Measurements from ENCODE around the gene C21orf58. TPM values are rescaled to one million over a fixed set of nuclear protein-coding genes. Genes with fewer than 3 reads are reported as not detected.

Gene C21orf58
- total RNA-seq, 4 donors from 2014 or later, result 0.44 to 1.6 (median 0.74) TPM

DNA sequence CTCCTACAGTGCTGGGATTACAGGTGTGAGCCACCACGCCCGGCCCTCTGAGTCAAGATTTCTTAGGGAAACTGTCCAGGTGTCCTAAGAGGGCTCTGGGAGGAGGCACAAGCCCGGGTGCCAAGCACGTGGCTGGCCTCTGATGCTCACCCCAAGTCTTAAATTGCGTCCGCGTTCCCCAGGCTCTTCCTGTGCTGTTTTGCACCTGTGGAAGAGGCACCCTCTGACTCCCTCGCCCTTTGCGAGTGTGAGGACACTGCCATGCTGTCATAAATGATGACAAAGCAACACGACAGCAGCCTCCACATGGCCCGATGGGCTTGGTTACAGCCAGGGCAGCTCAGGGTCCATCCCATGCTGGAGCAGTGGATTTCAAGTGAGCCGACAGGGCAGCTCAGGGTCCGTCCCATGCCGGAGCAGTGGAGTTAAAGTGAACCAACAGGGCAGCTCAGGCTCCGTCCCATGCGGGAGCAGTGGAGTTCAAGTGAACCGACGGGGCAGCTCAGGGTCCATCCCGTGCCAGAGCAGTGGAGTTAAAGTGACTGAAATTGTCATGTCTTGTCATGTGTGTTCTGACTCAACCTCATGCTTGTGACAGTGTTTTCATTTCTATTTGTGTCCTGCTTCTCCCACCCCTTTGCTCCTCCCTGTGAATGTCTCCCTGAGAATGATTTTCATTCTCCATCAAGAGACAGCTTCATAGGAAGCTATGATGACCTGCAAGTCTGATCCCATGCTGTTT is 34.2 kb upstream of the C21orf58 start:
- in situ Hi-C loops (cut with MboI; ENCODE audit: low sequenced_read_pairs in 4 of 4), result no loop called here
- DNase-seq, result peak; percentile 67 to 89
- H3K27ac ChIP-seq, result peak overlapping the region; percentile 87 to 99 (median 96)

GRCh38 chr21:46357335-46357604 is 33.6 kb upstream of the C21orf58 start:
- H3K4me1 ChIP-seq, result peaks cover 49 to 69% of the 10 kb centered on the region in 2 donors
- TF ChIP-seq CTCF (IDR thresholded peaks at IDR 0.05 in 4 of 5, conservative IDR thresholded peaks at IDR 0.05 in 1 of 5), result no peak
- TF ChIP-seq POLR2A (IDR thresholded peaks at IDR 0.05), result no peak
- no peaks in the 10 kb centered on the region for H3K27me3 ChIP-seq
- H3K9me3 ChIP-seq, result no peaks in the 10 kb centered on the region
- no peak for ATAC-seq
- in situ Hi-C loops (cut with MboI; ENCODE audit: low sequenced_read_pairs in 4 of 4), result no loop called here
- H3K4me3 ChIP-seq, result peak overlapping the region in 3 of 4 donors; percentile 1 to 11 (median 9)
- intact Hi-C loops (cut with DNase I; ENCODE audit: low total_unique reads), result loop anchor here (1.0 kb wide), 1 partner anchor 18 kb away; no protein-coding TSS in a partner anchor
- no peak for DNase-seq
- H3K27ac ChIP-seq, result peak overlapping the region; percentile 87 to 99 (median 96)
- H3K36me3 ChIP-seq, result peaks cover 3 to 94% of the 10 kb centered on the region in 2 donors

More for the DNA sequence above, 34.2 kb upstream of the C21orf58 start:
- intact Hi-C loops (cut with DNase I; ENCODE audit: low total_unique reads), result loop anchor here (1.0 kb wide), 1 partner anchor 17 kb away; no protein-coding TSS in a partner anchor
- ATAC-seq, result peak; percentile 63 to 72
- H3K4me3 ChIP-seq, result peak overlapping the region in 2 of 4 donors; percentile 11 to 16
- no peaks in the 10 kb centered on the region for H3K27me3 ChIP-seq
- no peaks in the 10 kb centered on the region for H3K9me3 ChIP-seq
- H3K36me3 ChIP-seq, result peaks cover 3 to 94% of the 10 kb centered on the region in 2 donors
- H3K4me1 ChIP-seq, result peaks cover 49 to 69% of the 10 kb centered on the region in 2 donors
- TF ChIP-seq POLR2A (IDR thresholded peaks at IDR 0.05) (peak in 1 of 2 donors; percentile 50), CTCF (IDR thresholded peaks at IDR 0.05 in 4 of 5, conservative IDR thresholded peaks at IDR 0.05 in 1 of 5) (peak in 1 of 5 experiments; percentile 12)

GRCh38 chr21:46356494-46357334 is 33.0 kb upstream of the C21orf58 start:
- TF ChIP-seq CTCF (IDR thresholded peaks at IDR 0.05 in 4 of 5, conservative IDR thresholded peaks at IDR 0.05 in 1 of 5) (peak in 1 of 5 experiments; percentile 24), POLR2A (IDR thresholded peaks at IDR 0.05) (no peak)
- H3K4me1 ChIP-seq, result peaks cover 48 to 66% of the 10 kb centered on the region in 2 donors
- ATAC-seq (peak; percentile 25 to 32), DNase-seq (peak; percentile 71 to 83)
- in situ Hi-C loops (cut with MboI; ENCODE audit: low sequenced_read_pairs in 4 of 4), result no loop called here
- H3K4me3 ChIP-seq, result peak overlapping the region in 2 of 4 donors; percentile 1 to 22
- peak overlapping the region; percentile 87 to 99 (median 96) for H3K27ac ChIP-seq
- peaks cover 3 to 94% of the 10 kb centered on the region in 2 donors for H3K36me3 ChIP-seq
- intact Hi-C loops (cut with DNase I; ENCODE audit: low total_unique reads), result loop anchor here (1.0 kb wide), 1 partner anchor 19 kb away; no protein-coding TSS in a partner anchor
- no peaks in the 10 kb centered on the region for H3K27me3 ChIP-seq
- H3K9me3 ChIP-seq, result no peaks in the 10 kb centered on the region

GRCh38 chr21:46356005-46356338 is 32.3 kb upstream of the C21orf58 start:
- peak overlapping the region in 1 of 4 donors; percentile 22 for H3K4me3 ChIP-seq
- intact Hi-C loops (cut with DNase I; ENCODE audit: low total_unique reads) (no loop called here), in situ Hi-C loops (cut with MboI; ENCODE audit: low sequenced_read_pairs in 4 of 4) (no loop called here)
- no peaks in the 10 kb centered on the region for H3K27me3 ChIP-seq
- H3K27ac ChIP-seq, result peak overlapping the region; percentile 87 to 99 (median 96)
- no peak for ATAC-seq
- H3K36me3 ChIP-seq, result peaks cover 3 to 94% of the 10 kb centered on the region in 2 donors
- no peaks in the 10 kb centered on the region for H3K9me3 ChIP-seq
- H3K4me1 ChIP-seq, result peaks cover 48 to 58% of the 10 kb centered on the region in 2 donors
- TF ChIP-seq POLR2A (IDR thresholded peaks at IDR 0.05) (no peak), CTCF (IDR thresholded peaks at IDR 0.05 in 4 of 5, conservative IDR thresholded peaks at IDR 0.05 in 1 of 5) (no peak)
- DNase-seq, result peak in 1 of 2 donors; percentile 57

Measured in gastrocnemius medialis (tissue), 4 donors.